GM21381 (cell line): ENCODE measurements around the gene QRICH2.
"Not testable (repeated sequence)": the region's sequence is repeated elsewhere in the genome, so short reads cannot be mapped to it uniquely, and the experiment has no call there.

Source experiments
- ATAC-seq: cut with Tn5 transposase; IDR thresholded peaks from one replicate; pipeline ENCODE4 v1.9.1; 2021; ENCODE audit warnings: mild to moderate bottlenecking, moderate library complexity; ENCODE audit not compliant: unreplicated experiment

The QRICH2 gene

DNA sequence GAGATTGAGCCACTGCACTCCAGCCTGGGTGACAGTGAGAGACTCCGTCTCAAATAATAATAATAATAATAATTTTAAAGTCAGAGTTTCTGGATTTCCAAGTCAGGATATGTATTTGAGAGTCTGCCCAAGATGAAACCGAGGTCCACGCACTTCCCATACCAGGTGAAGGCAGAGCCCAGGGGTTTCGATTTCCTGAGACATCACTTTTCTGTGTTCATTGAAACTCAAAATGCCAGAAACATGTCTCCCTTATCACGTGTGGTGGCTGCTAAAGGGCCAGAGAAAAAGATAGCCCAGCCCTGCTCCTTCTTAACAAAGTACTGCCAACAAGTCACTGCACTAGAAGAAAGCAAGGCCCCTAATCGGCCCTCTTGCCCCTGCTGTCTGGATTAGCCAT lies 57.9 kb downstream of the QRICH2 start:
- no peak for ATAC-seq

DNA sequence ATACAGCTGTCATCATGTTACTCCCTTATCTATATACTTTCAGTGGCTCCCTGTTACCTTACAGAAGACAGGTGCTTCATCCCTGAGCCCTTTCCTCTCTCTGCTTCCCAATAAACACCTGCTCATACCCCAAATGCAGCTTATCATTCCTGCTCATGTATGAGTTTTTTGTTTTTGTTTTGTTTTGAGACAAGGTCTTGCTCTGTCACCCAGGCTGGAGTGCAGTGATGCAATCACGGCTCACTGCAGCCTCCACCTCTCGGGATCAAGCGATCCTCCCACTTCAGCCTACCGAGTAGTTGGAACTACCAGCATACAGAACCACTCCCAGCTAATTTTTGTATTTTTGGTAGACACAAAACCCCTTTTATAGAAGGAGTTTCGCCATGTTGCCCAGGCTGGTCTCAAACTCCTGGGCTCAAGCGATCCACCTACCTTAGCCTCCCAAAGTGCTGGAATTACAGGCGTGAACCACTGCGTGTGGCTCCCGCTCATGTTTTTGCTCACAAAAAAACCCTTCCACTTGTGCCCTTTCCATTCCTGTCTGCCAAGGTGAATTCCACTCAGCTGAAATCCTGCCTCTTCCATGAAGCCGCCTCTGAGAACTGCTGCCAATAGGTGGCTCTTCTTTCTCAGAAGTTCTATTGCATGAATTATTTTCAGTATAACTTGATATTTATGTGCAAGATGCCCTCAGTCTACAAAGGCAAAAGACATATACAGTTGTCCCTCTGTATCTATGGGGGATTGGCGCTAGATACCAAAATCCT lies 59.9 kb downstream of the QRICH2 start:
- no peak for ATAC-seq

DNA sequence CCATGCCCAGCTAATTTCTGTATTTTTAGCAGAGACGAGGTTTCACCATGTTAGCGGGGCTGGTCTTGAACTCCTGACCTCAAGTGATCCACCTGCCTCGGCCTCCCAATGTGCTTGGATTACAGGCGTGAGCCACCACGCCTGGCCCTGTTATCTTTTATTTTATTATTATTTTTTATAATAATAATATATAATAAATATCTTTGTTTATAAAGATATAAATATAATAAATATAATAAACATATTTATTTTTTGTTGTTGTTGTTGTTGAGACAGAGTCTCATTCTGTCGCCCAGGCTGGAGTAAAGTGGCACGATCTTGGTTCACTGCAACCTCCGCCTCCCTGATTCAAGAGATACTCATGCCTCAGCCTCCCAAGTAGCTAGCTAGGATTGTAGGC lies 60.8 kb downstream of the QRICH2 start:
- ATAC-seq = no peak

GRCh38 chr17:76246080-76247066 lies 61.7 kb downstream of the QRICH2 start:
- peak; percentile 97 for ATAC-seq

DNA sequence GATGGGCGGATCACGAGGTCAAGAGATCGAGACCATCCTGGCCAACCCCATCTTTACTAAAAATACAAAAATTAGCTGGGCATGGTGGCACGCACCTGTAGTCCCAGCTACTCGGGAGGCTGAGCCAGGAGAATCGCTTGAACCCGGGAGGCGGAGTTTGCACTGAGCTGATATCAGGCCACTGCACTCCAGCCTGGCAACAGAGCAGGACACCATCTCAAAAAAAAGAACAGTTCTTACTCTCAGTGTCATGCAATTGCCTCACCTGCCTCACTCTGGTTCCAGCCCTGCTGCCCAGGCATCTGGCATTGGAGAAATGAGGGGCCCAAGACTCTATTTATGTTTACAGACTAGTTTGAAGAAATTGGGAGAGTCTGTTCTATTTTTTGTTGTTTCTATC lies 63.4 kb downstream of the QRICH2 start:
- ATAC-seq = not testable (repeated sequence)

DNA sequence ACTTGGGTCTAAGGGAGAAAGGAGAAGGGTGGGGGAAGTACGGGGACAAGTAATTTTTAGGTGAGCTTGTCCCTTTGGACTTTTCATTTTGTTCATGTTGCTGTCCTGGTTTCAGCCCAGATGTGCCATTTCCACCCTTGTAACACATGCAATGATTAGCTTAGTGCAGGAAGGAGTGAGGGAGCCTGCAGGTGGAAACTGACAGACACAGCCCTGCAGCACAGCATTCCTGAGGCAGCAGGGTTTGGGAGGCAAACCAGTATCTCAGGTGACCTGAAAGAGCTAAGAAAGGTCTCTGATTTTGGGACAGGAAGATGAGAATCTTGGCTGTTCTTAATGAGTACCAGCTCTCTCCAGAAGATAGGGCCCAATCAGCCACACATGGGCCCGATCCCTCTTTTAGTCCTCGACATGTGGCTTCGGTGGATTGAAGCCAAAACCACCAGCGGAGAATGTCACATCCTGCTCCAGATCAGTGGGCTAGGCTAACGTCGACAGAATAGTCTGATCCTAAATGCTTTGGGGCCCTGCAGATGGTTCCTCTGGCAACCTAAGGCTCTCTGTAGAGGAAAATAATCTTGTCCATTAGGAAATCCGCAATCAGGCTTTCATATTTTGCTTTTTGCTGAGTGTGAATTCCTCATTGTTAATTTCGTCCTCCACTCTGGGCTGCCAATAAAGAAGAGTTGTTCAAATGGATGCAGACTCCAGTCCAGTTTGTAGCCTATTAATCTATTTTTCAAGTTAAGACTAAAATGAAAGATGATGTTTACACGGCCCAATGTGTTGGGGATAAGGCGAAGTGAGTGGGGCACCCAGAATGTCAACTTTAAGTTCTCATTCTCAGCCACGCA lies 64.0 kb downstream of the QRICH2 start:
- no peak for ATAC-seq

- ATAC-seq = no peak
Measured at GRCh38 chr17:76241691-76242255, 66.3 kb downstream of the QRICH2 start.

- no peak for ATAC-seq
Measured at GRCh38 chr17:76241204-76241538, 66.9 kb downstream of the QRICH2 start.

DNA sequence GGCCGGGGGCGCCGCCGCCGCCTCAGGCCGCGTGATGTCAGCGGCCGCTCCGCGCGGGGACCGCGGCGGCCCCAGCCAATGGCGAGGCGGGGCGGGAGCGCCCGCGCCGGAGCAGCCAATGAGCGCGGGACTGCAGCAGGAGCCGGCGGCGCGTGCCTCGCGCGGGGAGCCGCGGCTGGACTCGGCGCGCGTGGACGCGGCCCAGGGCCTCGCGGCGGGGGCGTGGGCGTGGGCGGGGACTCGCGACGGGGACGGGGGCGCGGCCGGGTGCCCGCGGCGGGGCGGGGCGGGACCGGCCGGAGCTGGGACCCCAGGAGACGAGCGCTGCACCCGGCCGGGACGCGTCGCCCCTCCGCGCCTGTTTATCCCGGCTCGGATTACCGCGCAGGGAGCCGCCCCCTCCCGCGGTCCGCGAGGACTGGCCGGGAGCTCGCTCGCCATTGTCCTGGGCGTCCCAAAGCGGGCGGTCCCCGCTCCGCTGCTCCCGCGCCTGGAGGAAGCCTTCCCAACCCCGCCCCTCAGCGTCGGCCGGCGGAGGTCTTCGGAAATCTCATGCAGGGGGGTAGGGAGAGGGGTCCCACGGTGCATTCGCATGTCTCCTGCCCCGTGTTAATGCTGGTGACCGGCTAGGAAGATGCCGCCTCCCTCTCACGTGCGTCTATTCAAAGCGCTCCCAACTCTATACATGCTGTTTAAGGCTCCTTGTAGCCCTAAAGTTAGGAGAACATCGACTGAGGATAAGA lies 67.4 kb downstream of the QRICH2 start, which contains the start of gene RNF157:
Gene RNF157, minus strand, starts transcription at position 33 of the 743 bp plus-strand sequence. CDS start 253 bp downstream, outside the sequence.
- peak; percentile 69 for ATAC-seq

DNA sequence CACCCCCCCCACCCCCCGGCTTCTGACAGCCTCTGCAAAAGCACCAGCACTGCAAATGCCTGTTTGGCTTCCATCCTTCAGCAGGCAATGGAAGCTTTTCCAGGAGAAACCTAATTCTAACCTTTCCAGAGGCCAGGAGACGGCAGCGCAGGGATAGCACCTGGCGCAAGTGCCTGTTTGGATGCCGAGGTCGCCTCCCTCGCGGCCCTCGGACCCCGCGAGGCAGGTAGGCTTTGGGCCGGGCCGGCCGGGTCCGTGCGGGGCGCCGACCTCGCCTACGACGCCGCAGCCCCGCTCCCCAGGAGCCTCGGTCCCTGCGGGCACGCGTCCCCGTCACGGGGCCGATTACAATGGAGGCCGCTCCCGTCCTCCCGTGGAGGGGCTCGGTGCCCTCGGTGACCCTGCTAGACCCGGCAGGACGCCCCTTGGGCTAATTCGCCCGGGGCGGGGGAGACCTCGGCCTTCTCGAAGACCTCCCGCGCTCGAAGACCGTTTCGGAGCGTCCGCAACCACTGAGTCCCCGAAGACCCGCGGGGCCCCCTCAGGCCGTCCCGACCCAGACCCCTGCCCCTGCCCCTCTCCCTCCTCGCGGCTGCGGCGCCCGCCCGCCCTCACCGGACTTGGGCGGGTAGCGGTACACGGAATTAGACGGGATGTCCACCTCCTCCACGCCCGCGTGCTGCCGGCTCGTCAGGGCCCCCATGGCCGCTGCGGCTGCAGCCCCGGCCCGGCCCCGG lies 68.4 kb downstream of the QRICH2 start:
- peak; percentile 27 for ATAC-seq

GRCh38 chr17:76238847-76239537 lies 69.1 kb downstream of the QRICH2 start:
- no peak for ATAC-seq

DNA sequence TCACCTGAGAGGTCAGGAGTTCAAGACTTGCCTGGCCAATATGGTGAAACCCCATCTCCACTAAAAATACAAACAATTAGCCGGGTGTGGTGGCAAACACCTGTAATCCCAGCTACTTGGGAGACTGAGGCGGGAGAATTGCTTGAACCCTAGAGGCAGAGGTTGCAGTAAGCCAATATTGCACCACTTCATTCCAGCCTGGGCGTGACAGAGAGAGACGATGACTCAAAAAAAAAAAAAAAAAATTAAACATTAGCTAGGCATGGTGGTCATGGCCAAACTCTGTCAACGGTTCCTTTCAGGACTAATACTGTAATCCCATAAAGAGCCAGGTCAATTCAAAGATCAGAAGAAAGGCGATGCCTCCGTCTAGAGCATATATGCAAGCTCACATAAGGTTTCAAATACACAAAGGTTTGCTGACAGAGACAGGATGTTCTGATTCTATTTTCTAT lies 70.2 kb downstream of the QRICH2 start:
- ATAC-seq = no peak

GRCh38 chr17:76236603-76237002 lies 71.5 kb downstream of the QRICH2 start:
- no peak for ATAC-seq

- ATAC-seq = no peak
Measured at GRCh38 chr17:76235883-76236282, 72.2 kb downstream of the QRICH2 start.

DNA sequence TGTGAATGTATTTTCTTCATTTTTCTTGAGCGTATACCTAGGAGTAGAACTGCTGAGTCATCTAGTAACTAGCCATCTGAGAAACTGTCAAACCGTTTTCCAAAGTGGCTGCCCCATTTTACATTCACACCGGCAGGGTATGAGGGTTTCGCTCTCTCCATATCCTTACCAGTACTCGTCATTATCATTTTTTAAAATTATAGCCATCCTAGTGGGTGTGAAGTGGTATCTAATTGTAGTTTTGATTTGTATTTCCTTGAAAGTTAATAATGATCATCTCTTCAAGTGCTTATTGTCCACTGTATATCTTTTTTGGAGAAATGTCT lies 73.8 kb downstream of the QRICH2 start:
- ATAC-seq = peak; percentile 67

GRCh38 chr17:76233588-76234353 lies 74.3 kb downstream of the QRICH2 start:
- ATAC-seq = no peak

- ATAC-seq = no peak
Measured at GRCh38 chr17:76232342-76232741, 75.7 kb downstream of the QRICH2 start.

- ATAC-seq = not testable (repeated sequence)
Measured at GRCh38 chr17:76226749-76227148, 81.3 kb downstream of the QRICH2 start.
